SKM-1 treated with dmso at 0.1 percent for 144 hours (cell line): Measurements from ENCODE around the gene ARSD.
"Not testable (repeated sequence)": the region's sequence is repeated elsewhere in the genome, so short reads cannot be mapped to it uniquely, and the experiment has no call there.

Experiments
- DNase-seq: peaks from one replicate; lab custom pipeline; 2025; ENCODE audit not compliant: unreplicated experiment; lab: John Stamatoyannopoulos, UW

ARSD gene

GRCh38 chrX:2928583-2929434, at the start of gene ARSD:
ARSD (minus strand) TSS chrX:2929339; CDS start chrX:2929275, 64 bp downstream.
- peak; percentile 52 for DNase-seq

- DNase-seq: not testable (repeated sequence)
Measured at GRCh38 chrX:2978639-2979038, 49.5 kb upstream of the ARSD start.

- no peak for DNase-seq
Measured at GRCh38 chrX:2974961-2975360, 45.8 kb upstream of the ARSD start.

GRCh38 chrX:2972391-2972790, 43.3 kb upstream of the ARSD start:
- DNase-seq: no peak

- no peak for DNase-seq
Measured at GRCh38 chrX:2969021-2969420, 39.9 kb upstream of the ARSD start.

- no peak for DNase-seq
Measured at GRCh38 chrX:2967998-2968909, 39.1 kb upstream of the ARSD start.

GRCh38 chrX:2967584-2967983, 38.4 kb upstream of the ARSD start:
- no peak for DNase-seq

GRCh38 chrX:2967012-2967411, 37.9 kb upstream of the ARSD start:
- DNase-seq: no peak

GRCh38 chrX:2965965-2966364, 36.8 kb upstream of the ARSD start:
- DNase-seq: no peak

GRCh38 chrX:2963992-2964794, 35.1 kb upstream of the ARSD start:
- not testable (repeated sequence) for DNase-seq

- DNase-seq: not testable (repeated sequence)
Measured at GRCh38 chrX:2963449-2963848, 34.3 kb upstream of the ARSD start.

GRCh38 chrX:2962381-2962780, 33.2 kb upstream of the ARSD start:
- no peak for DNase-seq

GRCh38 chrX:2960861-2961515, 31.8 kb upstream of the ARSD start:
- DNase-seq: no peak

- DNase-seq: no peak
Measured at GRCh38 chrX:2958199-2958598, 29.1 kb upstream of the ARSD start.

GRCh38 chrX:2955838-2956237, 26.7 kb upstream of the ARSD start:
- DNase-seq: no peak

GRCh38 chrX:2955281-2955680, 26.1 kb upstream of the ARSD start:
- no peak for DNase-seq

- no peak for DNase-seq
Measured at GRCh38 chrX:2954541-2954940, 25.4 kb upstream of the ARSD start.

- not testable (repeated sequence) for DNase-seq
Measured at GRCh38 chrX:2937942-2938341, 8.8 kb upstream of the ARSD start.

- peak; percentile 89 for DNase-seq
Measured at GRCh38 chrX:2934715-2935710, 5.9 kb upstream of the ARSD start.
